Measurements from ENCODE around the gene TTC4.

Gene TTC4

GRCh38 chr1:54715493-54716298 is at the start of gene TTC4:
TTC4 (plus strand) TSS chr1:54715861; CDS start chr1:54715909, 48 bp downstream.
- peak; percentile 76 for DNase-seq (ENCODE audit: low read depth)

GRCh38 chr1:54666333-54666732 is 49.3 kb upstream of the TTC4 start:
- DNase-seq (ENCODE audit: low read depth): no peak

- no peak for DNase-seq (ENCODE audit: low read depth)
These were observed 47.9 kb upstream of the TTC4 start for GRCh38 chr1:54667797-54668196.

- DNase-seq (ENCODE audit: low read depth): no peak
These were observed 47.1 kb upstream of the TTC4 start for GRCh38 chr1:54668567-54668966.

GRCh38 chr1:54671985-54672608 is 43.6 kb upstream of the TTC4 start:
- peak; percentile 27 for DNase-seq (ENCODE audit: low read depth)

- no peak for DNase-seq (ENCODE audit: low read depth)
These were observed 36.7 kb upstream of the TTC4 start for GRCh38 chr1:54678776-54679643.

- no peak for DNase-seq (ENCODE audit: low read depth)
These were observed 36.0 kb upstream of the TTC4 start for GRCh38 chr1:54679706-54680105.

- DNase-seq (ENCODE audit: low read depth): no peak
These were observed 35.3 kb upstream of the TTC4 start for GRCh38 chr1:54680387-54680786.

GRCh38 chr1:54681358-54681757 is 34.3 kb upstream of the TTC4 start:
- no peak for DNase-seq (ENCODE audit: low read depth)

GRCh38 chr1:54683453-54683852 is 32.2 kb upstream of the TTC4 start:
- DNase-seq (ENCODE audit: low read depth): no peak

- no peak for DNase-seq (ENCODE audit: low read depth)
These were observed 30.2 kb upstream of the TTC4 start for GRCh38 chr1:54685335-54685905.

GRCh38 chr1:54686155-54686554 is 29.5 kb upstream of the TTC4 start:
- DNase-seq (ENCODE audit: low read depth): no peak

GRCh38 chr1:54694771-54695170 is 20.9 kb upstream of the TTC4 start:
- no peak for DNase-seq (ENCODE audit: low read depth)

GRCh38 chr1:54695221-54695620 is 20.4 kb upstream of the TTC4 start:
- no peak for DNase-seq (ENCODE audit: low read depth)

- no peak for DNase-seq (ENCODE audit: low read depth)
These were observed 19.9 kb upstream of the TTC4 start for GRCh38 chr1:54695764-54696163.

- DNase-seq (ENCODE audit: low read depth): no peak
These were observed 19.4 kb upstream of the TTC4 start for GRCh38 chr1:54696262-54696661.

- no peak for DNase-seq (ENCODE audit: low read depth)
These were observed 17.8 kb upstream of the TTC4 start for GRCh38 chr1:54697896-54698295.

GRCh38 chr1:54698346-54698745 is 17.3 kb upstream of the TTC4 start:
- no peak for DNase-seq (ENCODE audit: low read depth)

GRCh38 chr1:54699936-54700525 is 15.6 kb upstream of the TTC4 start:
- no peak for DNase-seq (ENCODE audit: low read depth)

- DNase-seq (ENCODE audit: low read depth): no peak
These were observed 14.6 kb upstream of the TTC4 start for GRCh38 chr1:54701066-54701465.

- no peak for DNase-seq (ENCODE audit: low read depth)
These were observed 13.7 kb upstream of the TTC4 start for GRCh38 chr1:54701996-54702395.

- no peak for DNase-seq (ENCODE audit: low read depth)
These were observed 12.2 kb upstream of the TTC4 start for GRCh38 chr1:54703471-54703870.
